Karpas-422 (cell line): ENCODE results near the gene DVL2. TPM values are rescaled to one million over a fixed set of nuclear protein-coding genes. Genes with fewer than 3 reads are reported as not detected.

Experiments
- DNase-seq: peaks from one replicate; pipeline ENCODE4 v3.0.0-alpha.2; 2015
- H2AFZ ChIP-seq: fragments of 200-600 bp; sonication (generic); 2 replicates; pipeline ENCODE4 v1.6.1; 2014; ENCODE audit warnings: antibody characterized with exemption, low read length, mixed read lengths
- H3K27ac ChIP-seq: fragments of 200-600 bp; sonication (generic); 2 replicates; pipeline ENCODE4 v1.5.1; 2014; ENCODE audit warnings: mild to moderate bottlenecking, low read length, moderate library complexity
- H3K27me3 ChIP-seq: fragments of 200-600 bp; sonication (generic); 2 replicates; pipeline ENCODE4 v1.6.1; 2014; ENCODE audit warnings: low read length, mixed read lengths
- H3K36me3 ChIP-seq: fragments of 200-600 bp; sonication (generic); 2 replicates; pipeline ENCODE4 v1.6.1; 2014; ENCODE audit warnings: low read length, mixed read lengths; ENCODE audit not compliant: insufficient read depth
- H3K4me1 ChIP-seq: fragments of 200-600 bp; sonication (generic); 2 replicates; pipeline ENCODE4 v1.6.1; 2014; ENCODE audit warnings: mild to moderate bottlenecking, low read length, mixed read lengths
- H3K4me2 ChIP-seq: fragments of 200-600 bp; sonication (generic); 2 replicates; pipeline ENCODE4 v1.6.1; 2014; ENCODE audit warnings: low read length, low read depth, mild to moderate bottlenecking; ENCODE audit not compliant: poor library complexity, severe bottlenecking
- H3K4me3 ChIP-seq: fragments of 200-600 bp; sonication (generic); 2 replicates; pipeline ENCODE4 v1.5.1; 2014; ENCODE audit warnings: mild to moderate bottlenecking, antibody characterized with exemption, low read length, mixed read lengths
- H3K79me2 ChIP-seq: fragments of 200-600 bp; sonication (generic); 2 replicates; pipeline ENCODE4 v1.6.1; 2014; ENCODE audit warnings: mild to moderate bottlenecking, low read length, mixed read lengths
- H3K9ac ChIP-seq: fragments of 200-600 bp; sonication (generic); 2 replicates; pipeline ENCODE4 v1.6.0; 2014; ENCODE audit warnings: low read length
- H3K9me2 ChIP-seq: fragments of 200-600 bp; sonication (generic), shearing (Covaris generic); replicated peaks from 2 replicates; pipeline ENCODE4 v1.6.0; 2014; ENCODE audit warnings: mild to moderate bottlenecking, low read length, moderate library complexity; ENCODE audit not compliant: insufficient read depth
- H3K9me3 ChIP-seq: fragments of 300-700, 200-600 bp; sonication (generic); 2 replicates; pipeline ENCODE4 v1.6.1; 2014; ENCODE audit warnings: low read length, mixed read lengths
- H4K20me1 ChIP-seq: fragments of 200-600 bp; sonication (generic); 2 replicates; pipeline ENCODE4 v1.6.1; 2014; ENCODE audit warnings: mild to moderate bottlenecking, antibody characterized with exemption, low read length, low read depth; ENCODE audit not compliant: insufficient read depth
- total RNA-seq: library from RNA; depleted of rRNA; stranded (reverse); fragments of >200 nt; shearing (Covaris generic); gene quantifications from 2 replicates; pipeline ENCODE4 v1.2.3, GENCODE V29; 2014; ENCODE audit warnings: low replicate concordance

DVL2 gene
- total RNA-seq, 1 experiment from 2014 or later = 75.2 TPM

DNA sequence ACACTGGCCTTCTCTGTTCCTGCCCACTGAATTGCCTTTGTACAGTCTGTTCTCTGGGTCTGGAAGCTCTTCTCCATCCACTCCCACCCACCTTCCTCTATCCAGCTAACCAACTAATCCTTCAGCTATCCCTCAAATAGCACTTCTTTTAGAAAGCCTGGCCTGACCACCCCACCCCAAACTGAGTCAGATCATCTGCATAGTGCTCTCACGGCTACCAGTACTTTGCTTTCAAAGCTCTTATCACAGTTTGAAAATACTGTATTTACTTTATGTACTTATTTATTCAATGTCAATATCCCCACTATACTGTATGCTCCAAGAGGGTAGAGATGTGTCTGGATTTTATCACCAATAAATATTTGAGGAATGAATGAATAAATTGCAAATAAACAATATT, 32.5 kb upstream of the DVL2 start:
- Histone ChIP-seq H2AFZ (no peak overlapping the region), H3K4me1 (no peaks in the 10 kb centered on the region), H3K79me2 (no peaks in the 10 kb centered on the region), H3K4me3 (no peak overlapping the region), H3K4me2 (no peak overlapping the region), H3K27me3 (no peaks in the 10 kb centered on the region), H3K9ac (no peak overlapping the region), H3K27ac (no peak overlapping the region), H3K36me3 (no peaks in the 10 kb centered on the region), H3K9me3 (no peaks in the 10 kb centered on the region), H4K20me1 (no peaks in the 10 kb centered on the region), H3K9me2 (no peaks in the 10 kb centered on the region)
- no peak for DNase-seq

DNA sequence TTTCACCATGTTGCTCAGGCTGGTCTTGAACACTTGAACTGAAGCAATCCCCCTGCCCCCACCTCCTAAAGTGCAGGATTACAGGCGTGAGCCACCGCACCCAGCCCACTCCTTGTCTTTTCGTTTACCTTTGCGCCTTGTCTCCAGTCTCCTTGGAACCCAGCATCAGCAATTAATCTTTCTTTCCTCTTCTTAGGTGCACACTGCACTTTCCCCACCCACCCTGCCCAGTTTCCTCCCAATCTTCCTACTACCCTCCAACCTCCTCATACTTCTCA, 29.4 kb upstream of the DVL2 start:
- Histone ChIP-seq H3K4me3 (no peak overlapping the region), H2AFZ (no peak overlapping the region), H3K4me2 (no peak overlapping the region), H3K27me3 (no peaks in the 10 kb centered on the region), H3K9me2 (no peaks in the 10 kb centered on the region), H3K27ac (no peak overlapping the region), H3K79me2 (no peaks in the 10 kb centered on the region), H4K20me1 (no peaks in the 10 kb centered on the region), H3K9ac (no peak overlapping the region), H3K9me3 (no peaks in the 10 kb centered on the region), H3K4me1 (no peaks in the 10 kb centered on the region), H3K36me3 (no peaks in the 10 kb centered on the region)
- DNase-seq = no peak

DNA sequence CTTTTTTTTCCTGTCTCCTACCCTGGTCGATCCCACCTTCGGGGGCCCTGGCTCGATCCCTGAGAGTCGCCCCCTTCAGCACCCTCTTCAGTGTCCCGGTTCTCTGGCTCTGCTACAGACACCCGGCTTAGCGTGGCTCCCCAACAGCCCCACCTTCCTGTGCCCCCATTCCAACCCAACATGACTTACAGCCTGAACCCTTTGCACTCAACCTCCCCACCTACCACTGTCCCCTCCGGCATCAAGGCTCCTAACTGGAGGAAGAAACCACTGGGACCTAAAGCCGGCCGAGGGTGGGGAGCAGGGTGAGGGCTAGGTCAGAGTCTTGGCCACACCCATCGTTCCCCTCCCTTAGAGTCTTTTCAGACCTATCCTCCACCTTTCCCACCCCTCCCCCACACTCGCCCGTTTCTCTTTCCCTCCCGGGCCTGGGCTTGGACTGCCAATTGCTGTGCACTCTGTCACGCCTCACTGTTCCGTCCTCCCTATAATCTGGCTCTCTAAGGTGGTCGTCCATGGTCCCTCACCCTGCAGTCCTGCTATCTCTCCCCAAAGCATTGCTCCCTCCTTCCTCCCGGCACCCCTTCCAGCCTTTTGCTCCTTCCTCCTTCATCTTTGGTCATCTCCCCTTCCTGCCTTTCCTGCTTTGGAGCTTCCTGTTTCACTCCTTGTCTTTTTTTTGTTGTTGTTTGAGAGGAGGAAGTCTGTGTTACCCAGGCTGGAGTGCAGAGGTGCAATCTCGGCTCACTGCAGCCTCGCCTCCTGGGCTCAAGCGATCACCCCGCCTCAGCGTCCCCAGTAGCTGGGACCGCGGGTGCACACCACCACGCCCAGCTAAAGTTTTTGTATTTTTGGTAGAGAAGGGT, 28.9 kb upstream of the DVL2 start:
- no peak overlapping the region for H2AFZ ChIP-seq
- H3K79me2 ChIP-seq = no peaks in the 10 kb centered on the region
- no peaks in the 10 kb centered on the region for H3K36me3 ChIP-seq
- DNase-seq = no peak
- no peaks in the 10 kb centered on the region for H4K20me1 ChIP-seq
- H3K9ac ChIP-seq = no peak overlapping the region
- no peaks in the 10 kb centered on the region for H3K4me1 ChIP-seq
- H3K9me3 ChIP-seq = no peaks in the 10 kb centered on the region
- H3K27me3 ChIP-seq = no peaks in the 10 kb centered on the region
- H3K9me2 ChIP-seq = no peaks in the 10 kb centered on the region
- no peak overlapping the region for H3K27ac ChIP-seq
- H3K4me3 ChIP-seq = no peak overlapping the region
- H3K4me2 ChIP-seq = no peak overlapping the region

DNA sequence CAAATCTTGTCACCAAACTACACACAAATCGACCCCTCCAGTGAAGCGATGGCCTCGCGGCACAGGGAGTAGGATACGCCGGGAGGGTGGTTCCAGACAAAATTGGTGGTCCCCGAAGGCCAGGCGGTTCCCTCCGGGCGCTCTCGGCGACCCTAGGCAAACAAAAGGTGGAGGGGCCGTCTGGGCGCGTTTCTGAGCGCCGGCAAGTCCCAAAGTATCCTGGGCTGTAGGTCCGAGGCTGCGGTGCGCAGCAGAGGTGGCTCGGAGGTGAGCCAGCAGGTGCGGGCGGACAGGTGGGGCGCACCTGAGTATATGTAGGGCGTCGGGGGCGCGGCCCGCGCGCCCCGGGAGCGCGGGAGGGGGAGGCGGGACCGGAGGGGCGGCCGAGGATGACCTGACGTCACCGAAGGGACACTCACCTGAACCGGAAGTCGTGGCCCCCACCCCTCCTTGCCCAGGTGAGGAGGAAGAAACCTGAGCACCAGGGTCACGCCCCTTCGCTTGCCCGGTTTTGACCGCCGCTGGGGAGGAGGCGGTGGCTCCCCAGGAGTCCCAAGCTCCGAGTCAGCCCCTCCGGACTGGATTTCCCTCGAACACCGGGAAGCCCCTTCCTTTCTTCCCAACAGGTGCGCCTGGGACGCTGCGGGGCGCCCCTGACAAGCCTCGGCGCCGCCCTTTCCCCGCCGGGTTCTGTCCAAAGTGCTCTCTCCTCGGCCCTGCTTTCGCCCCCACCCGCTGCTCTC, 28.0 kb upstream of the DVL2 start, which contains the start of gene CLDN7:
Gene CLDN7, minus strand, starts transcription at position 287 of the 743 bp plus-strand sequence. CDS start 435 bp downstream, outside the sequence.
- Histone ChIP-seq H3K4me2 (no peak within 1 kb of the TSS), H3K9me2 (no peaks in the 10 kb centered on the region), H3K9me3 (no peaks in the 10 kb centered on the region), H3K27ac (no peak within 1 kb of the TSS), H3K36me3 (no peaks in the 10 kb centered on the region), H3K27me3 (no peaks in the 10 kb centered on the region), H2AFZ (no peak within 1 kb of the TSS), H4K20me1 (no peaks in the 10 kb centered on the region), H3K79me2 (no peaks in the 10 kb centered on the region), H3K4me1 (no peaks in the 10 kb centered on the region), H3K9ac (no peak within 1 kb of the TSS), H3K4me3 (no peak within 1 kb of the TSS)
- DNase-seq = no peak

DNA sequence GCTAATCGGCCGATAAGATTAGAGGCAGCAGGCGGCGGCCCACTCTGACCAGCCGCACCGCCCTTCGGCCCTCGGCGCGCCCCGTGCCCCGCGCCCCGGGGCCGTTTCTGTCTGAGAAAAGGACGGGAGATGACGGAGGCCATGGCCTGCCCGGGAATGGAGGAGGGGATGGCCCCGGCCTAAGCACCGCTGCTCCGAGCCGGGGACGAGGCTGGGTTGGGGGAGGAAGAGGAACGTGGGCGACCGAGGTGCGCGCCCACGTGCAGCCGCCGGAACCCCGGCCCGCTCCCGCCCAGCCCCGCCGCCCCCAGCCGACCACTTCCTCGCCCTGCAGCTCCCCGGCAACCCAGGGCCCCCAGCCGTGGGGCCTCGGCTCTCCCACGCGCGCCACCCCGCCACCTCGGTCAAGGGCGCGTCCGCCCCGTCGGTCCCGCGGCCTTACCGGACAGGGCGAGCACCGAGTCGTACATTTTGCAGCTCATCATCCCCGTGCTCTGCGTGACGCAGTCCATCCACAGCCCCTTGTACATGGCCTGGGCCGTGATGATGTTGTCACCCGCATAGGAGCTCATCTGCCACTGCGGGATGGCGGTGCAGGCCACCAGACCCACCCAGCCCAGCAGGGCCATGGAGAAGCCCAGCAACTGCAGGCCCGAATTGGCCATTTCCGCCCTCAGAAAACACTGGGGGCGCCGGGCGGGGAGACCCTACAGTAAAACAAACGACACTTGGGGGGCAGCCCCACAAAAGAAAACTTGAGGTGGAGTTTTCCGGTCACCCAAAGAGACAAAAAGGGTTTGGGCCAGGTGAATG, 27.3 kb upstream of the DVL2 start:
- no peaks in the 10 kb centered on the region for H3K9me2 ChIP-seq
- H2AFZ ChIP-seq = no peak overlapping the region
- DNase-seq = no peak
- no peaks in the 10 kb centered on the region for H4K20me1 ChIP-seq
- no peak overlapping the region for H3K27ac ChIP-seq
- H3K9ac ChIP-seq = no peak overlapping the region
- no peaks in the 10 kb centered on the region for H3K79me2 ChIP-seq
- no peak overlapping the region for H3K4me2 ChIP-seq
- H3K27me3 ChIP-seq = no peaks in the 10 kb centered on the region
- H3K4me1 ChIP-seq = no peaks in the 10 kb centered on the region
- H3K36me3 ChIP-seq = peaks cover 3% of the 10 kb centered on the region; the same call in 1 of the 2 replicates
- H3K4me3 ChIP-seq = no peak overlapping the region
- H3K9me3 ChIP-seq = no peaks in the 10 kb centered on the region

DNA sequence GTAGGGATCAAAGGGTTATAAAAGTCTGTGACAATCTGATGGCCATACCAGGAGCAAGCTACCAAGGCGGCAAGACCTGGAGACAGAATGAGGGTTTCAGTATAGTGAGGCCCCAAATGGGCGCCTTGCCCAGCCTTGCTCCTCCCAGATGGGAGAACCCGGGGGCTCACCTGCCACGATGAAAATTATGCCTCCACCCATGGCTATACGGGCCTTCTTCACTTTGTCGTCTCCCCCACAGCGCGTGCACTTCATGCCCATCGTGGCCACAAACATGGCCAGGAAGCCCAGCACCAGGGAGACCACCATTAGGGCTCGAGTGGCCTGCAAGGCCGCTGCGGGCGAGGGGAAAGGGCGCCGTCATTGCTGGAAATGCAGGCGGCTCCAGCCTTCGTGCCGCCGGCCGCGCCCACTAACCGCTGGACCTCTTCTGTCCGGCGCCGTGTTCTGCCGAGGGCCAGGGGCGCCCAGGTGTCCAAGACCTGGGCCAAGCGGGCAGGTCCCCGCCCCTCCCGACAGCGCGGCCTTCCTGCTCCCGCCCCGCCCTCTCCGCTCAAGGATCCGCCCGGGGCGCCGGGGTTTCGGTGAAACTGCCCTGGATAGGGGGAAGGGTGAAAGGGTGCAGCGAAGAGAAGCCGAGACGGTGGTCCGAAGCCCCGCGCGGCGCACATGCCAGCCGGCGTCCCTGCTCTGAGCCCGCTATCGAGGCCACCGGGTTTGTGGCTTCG, 26.5 kb upstream of the DVL2 start:
- Histone ChIP-seq H3K9me2 (no peaks in the 10 kb centered on the region), H3K4me2 (no peak overlapping the region), H3K79me2 (no peaks in the 10 kb centered on the region), H2AFZ (no peak overlapping the region), H3K4me1 (no peaks in the 10 kb centered on the region), H4K20me1 (no peaks in the 10 kb centered on the region), H3K27ac (no peak overlapping the region), H3K27me3 (no peaks in the 10 kb centered on the region), H3K36me3 (peaks cover 6% of the 10 kb centered on the region; the same call in 1 of the 2 replicates), H3K9ac (no peak overlapping the region), H3K9me3 (no peaks in the 10 kb centered on the region), H3K4me3 (no peak overlapping the region)
- DNase-seq = no peak

DNA sequence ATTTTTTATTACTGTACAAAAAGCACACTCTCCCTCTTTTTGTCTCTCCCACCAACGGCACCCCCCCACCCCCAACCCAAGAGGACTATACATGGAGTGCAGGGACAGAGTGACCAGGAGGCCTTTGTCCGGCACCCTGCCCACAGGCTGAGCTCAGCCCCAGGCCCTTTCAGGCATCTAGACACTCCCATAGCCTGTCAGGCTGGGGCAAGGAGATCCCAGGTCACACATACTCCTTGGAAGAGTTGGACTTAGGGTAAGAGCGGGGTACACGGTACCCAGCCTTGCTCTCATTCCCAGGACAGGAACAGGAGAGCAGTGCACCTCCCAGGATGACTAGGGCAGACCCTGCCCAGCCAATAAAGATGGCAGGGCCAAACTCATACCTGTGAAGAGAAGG, 25.8 kb upstream of the DVL2 start:
- Histone ChIP-seq H3K27ac (no peak overlapping the region), H3K36me3 (peaks cover 9% of the 10 kb centered on the region; the same call in 1 of the 2 replicates), H3K4me2 (no peak overlapping the region), H3K27me3 (no peaks in the 10 kb centered on the region), H4K20me1 (no peaks in the 10 kb centered on the region), H3K79me2 (no peaks in the 10 kb centered on the region), H3K9me2 (no peaks in the 10 kb centered on the region), H3K4me3 (no peak overlapping the region), H3K9me3 (no peaks in the 10 kb centered on the region), H3K9ac (no peak overlapping the region), H2AFZ (no peak overlapping the region), H3K4me1 (no peaks in the 10 kb centered on the region)
- no peak for DNase-seq
